ENCODE measurements around the gene NFIA.

The NFIA gene

DNA sequence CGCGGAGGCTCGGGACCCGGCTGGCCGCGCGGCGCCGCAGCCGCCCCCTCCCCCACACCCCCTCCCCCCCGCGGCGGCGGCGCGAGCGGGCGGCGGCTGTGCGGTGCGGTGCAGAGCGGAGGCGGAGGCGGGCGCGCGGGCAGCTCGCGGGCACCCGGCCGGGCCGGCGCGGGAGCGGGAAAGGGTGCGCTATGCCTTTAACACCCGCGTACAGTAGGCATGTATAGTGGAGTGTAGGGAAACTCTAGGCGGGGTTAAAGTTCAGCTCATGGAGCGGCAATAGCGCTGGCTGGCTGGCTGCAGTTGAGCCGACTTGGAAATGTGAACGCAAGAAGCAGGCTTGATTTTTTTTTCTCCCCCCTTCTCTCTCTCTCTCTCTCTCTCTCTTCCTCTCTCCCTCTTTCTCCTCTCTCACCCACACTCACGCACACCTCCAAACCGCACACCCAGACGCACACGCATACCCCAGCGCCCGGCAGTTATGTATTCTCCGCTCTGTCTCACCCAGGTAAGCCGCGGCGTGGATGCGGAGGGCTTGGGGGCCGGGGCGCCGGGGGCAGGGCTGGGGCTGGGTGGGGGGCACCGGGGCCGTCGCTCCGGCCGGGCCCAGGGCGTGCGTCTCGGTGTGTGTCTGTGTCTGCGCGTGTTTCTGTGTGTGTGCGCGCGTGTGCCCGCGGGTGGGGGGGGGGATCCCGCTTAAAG, at the start of gene NFIA:
NFIA (plus strand) TSS at position 251 of the 702 bp plus-strand sequence.
- DNase-seq (ENCODE audit: low read depth in 2 of 2): no peak

GRCh38 chr1:61035880-61036279, 46.5 kb upstream of the NFIA start:
- no peak for DNase-seq (ENCODE audit: low read depth in 2 of 2)

- DNase-seq (ENCODE audit: low read depth in 2 of 2): no peak
Observed at GRCh38 chr1:61042466-61043009, 39.8 kb upstream of the NFIA start.

DNA sequence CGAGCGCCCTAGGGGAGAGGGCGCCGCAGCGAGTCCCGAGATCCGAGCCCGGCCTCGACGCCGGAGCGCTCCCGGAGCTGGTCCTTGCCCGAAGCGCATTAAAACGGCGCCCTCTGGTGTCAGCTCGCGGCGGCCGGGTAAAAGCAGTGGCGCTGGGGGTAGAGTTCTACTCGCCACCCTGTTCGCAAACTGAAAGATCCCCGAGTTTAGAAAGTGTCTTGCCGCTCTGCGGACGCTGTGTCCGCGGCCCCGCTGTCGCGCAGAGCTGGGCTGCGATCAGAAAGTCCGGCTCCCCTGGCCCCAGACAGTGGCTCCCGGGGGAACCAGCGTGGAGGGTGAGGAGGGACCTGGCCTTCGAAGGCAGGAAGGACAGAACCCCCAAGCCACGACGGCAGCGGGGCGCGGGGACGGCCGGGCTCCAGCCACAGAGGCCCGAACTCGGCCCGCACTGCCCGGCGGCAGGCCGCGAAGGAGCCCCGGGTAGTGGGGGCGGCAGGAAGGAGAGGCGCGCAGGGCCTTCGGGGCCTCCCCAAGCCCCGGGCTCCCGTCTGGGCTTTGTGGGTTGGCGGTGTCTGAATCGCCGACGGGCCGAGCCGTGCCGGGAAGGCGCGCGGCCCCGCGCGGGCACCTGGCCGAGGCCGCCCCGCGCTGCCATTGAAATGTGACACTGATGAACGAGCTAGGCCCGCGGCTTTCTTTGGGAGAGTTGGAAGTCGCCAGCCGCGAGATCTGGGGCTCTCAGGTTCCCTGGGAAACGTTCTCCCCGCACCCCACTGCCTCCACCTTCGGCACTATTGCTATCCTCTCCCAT, 39.1 kb upstream of the NFIA start:
- peak; percentile 83 to 86 for DNase-seq (ENCODE audit: low read depth in 2 of 2)

GRCh38 chr1:61046434-61046833, 35.9 kb upstream of the NFIA start:
- DNase-seq (ENCODE audit: low read depth in 2 of 2): no peak

DNA sequence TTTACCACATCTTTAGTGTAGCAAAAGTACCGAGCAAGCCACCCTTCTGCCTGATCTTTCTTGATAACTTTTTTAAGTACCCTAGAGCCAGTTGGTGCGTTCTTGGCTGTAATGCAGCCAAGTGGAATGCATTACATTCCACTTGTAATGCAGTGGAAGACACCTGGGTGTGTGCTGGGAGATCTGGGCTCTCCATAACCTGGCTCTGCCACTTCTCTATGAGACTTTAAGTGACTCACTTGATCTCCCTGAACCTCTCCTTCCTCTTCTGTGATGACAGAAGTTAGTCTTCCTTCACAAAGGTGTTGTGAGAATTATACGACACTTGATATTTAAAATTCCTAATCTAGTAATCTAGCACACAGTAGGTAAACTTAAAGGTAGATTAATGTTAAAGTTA, 35.3 kb upstream of the NFIA start:
- no peak for DNase-seq (ENCODE audit: low read depth in 2 of 2)

- peak; percentile 85 to 87 for DNase-seq (ENCODE audit: low read depth in 2 of 2)
Observed at GRCh38 chr1:61049850-61050540, 32.4 kb upstream of the NFIA start.

DNA sequence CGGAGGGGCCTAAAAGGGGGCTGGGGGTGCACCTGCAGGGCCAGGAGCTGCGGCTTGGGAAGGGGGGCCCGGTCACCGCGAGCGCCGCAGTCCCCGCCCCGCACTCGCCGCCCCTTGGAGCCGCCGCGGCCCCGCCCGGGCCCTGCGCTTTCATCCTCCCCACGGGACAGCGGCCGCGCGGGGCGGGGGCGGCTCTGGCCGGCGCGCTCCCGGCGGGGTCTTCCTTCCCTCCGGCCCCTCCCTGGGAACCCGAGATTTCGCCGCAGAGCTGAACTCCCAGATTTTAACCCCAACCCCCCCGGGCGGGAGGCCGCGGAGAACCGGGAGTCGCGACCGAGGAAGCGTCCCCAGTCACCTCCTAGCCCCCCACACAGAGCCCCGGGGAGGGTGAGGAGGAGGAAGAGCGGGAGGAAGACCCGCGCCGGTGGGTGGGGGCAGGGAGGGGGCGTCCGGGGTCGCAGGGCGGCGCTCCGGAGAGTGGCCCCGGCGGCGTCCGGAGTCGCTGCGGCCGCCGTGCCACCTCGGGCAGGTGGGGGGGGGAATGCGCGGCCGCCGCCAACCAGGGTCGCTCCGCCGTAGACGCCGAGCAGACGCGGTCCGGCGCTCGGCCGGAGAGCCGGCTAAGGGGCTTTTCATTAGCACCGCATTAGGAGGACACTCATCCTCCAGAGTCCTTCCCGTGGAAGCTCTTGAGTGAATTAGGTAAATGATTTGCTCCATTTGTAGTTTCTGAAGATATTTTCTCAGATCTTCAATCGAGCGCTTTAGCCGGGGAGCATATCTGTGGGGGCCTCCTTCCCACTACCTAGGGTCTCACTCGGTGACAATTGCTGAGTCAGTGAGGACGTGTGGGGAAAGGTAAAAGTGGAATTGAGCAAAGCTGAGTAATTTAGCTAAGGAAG, 31.6 kb upstream of the NFIA start:
- no peak for DNase-seq (ENCODE audit: low read depth in 2 of 2)

- no peak for DNase-seq (ENCODE audit: low read depth in 2 of 2)
Observed at GRCh38 chr1:61051443-61051718, 31.0 kb upstream of the NFIA start.

DNA sequence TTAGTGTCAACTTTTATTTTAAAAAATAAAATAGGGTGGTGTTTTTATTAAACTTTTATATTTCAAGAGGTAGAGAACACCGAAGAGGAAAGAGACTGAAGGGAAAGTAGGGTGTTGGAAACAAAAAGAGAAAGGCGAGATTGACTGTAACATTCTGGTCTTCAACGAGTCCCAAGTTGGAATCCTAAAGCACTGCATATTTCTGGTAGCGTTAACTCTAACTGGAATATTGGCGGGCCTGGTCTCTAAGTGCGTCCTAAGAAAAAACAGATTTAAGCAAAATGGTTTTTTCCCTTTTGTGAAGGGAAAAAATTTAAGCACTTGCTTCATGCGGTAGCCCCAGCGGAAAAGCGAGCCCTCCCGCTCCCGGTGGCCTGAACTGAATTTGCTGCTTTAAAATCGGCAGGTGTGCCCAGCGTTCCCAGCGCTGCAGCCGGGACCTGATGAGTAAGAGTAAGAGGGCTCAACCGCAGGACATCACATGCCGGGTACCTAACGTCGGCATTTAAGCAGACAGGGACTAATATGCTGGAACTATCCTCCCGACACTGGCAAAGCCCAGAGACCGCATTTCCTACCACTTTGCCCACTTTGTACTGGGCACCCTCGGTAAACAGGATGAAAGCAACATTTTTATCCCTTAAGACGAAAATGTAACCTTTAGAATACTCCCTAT, 30.5 kb upstream of the NFIA start:
- DNase-seq (ENCODE audit: low read depth in 2 of 2): no peak

DNA sequence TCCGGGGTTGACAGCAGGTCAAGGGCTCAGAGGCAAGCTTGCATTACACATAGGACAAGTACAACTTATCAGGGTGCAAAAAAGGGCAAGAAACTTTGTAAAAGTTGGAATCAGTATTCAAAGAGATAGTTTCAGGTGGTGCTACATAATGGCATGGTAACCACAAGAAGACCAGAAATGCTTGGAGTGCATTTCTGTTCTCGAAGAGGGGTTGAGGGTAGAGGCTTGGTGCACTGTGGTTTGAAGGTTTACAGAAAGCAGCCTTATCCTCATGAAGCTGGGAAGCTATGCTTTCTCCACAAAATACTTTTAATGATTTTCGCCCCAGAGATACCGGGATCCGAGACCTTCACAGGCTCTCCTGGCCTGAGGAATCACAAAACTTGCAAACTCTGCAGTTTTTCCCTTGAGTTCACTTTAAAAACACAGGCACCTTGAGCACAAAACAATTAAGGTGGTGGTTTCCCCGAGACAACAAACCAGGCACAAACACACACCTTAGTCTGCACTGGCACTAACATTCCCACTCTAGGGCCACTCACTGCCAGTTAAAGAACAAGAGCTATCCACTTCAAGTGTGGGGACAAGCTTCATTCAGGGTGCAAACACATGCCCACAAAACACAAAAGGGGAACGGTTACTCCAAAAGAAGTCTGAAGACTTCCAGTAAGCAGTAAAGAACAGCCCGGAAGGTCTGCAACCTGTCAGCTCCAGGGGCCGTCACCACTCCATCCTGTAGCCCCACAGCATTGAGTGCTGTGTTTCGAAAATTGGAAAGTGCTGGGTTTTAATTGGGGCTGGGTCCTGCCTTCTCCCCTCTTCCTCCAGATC, 29.8 kb upstream of the NFIA start:
- no peak for DNase-seq (ENCODE audit: low read depth in 2 of 2)

- no peak for DNase-seq (ENCODE audit: low read depth in 2 of 2)
Observed at GRCh38 chr1:61053226-61053711, 29.1 kb upstream of the NFIA start.

GRCh38 chr1:61053712-61054600, 28.4 kb upstream of the NFIA start:
- no peak for DNase-seq (ENCODE audit: low read depth in 2 of 2)

GRCh38 chr1:61054601-61054993, 27.8 kb upstream of the NFIA start:
- DNase-seq (ENCODE audit: low read depth in 2 of 2): no peak

GRCh38 chr1:61055110-61055614, 27.2 kb upstream of the NFIA start:
- DNase-seq (ENCODE audit: low read depth in 2 of 2): no peak

DNA sequence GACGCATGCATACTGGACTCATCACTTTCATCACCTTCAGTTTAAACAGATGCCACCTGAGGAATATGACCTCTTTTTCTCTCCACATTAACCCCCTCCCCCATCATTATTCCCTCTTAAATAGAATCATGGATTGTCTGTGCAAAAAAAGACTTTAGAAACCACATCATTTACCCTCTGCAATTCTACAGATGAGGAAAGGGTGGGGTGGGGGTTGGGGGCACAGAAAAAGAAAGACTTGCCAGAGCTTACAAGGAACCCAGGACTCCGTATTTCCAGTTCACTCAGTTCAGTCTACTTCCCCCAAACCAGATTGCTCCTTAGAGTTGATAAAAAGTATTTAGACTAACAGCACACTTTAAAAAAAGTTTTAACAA, 26.2 kb upstream of the NFIA start:
- no peak for DNase-seq (ENCODE audit: low read depth in 2 of 2)

- DNase-seq (ENCODE audit: low read depth in 2 of 2): no peak
Observed at GRCh38 chr1:61056573-61057439, 25.6 kb upstream of the NFIA start.

All from stimulated activated CD4-positive, alpha-beta T cell treated with anti-CD3 and anti-CD28 coated beads, Interleukin-4, amount 100 ng/mL, for 48 hours (primary cell).